NCI-H1105 (cell line): ENCODE results near the gene ZMYND19.
"Not testable (repeated sequence)": the region's sequence is repeated elsewhere in the genome, so short reads cannot be mapped to it uniquely, and the experiment has no call there.

ENCODE experiments used
- DNase-seq: peaks from one replicate; lab custom pipeline; 2025; lab: John Stamatoyannopoulos, UW

ZMYND19 gene

GRCh38 chr9:137614631-137615386 lies 24.5 kb upstream of the ZMYND19 start:
- no peak for DNase-seq

- DNase-seq = no peak
Observed at GRCh38 chr9:137613738-137614523, 23.6 kb upstream of the ZMYND19 start.

GRCh38 chr9:137613259-137613658 lies 22.9 kb upstream of the ZMYND19 start:
- DNase-seq = no peak

- DNase-seq = no peak
Observed at GRCh38 chr9:137612741-137613142, 22.4 kb upstream of the ZMYND19 start.

GRCh38 chr9:137611623-137612609 lies 21.6 kb upstream of the ZMYND19 start:
- no peak for DNase-seq

- no peak for DNase-seq
Observed at GRCh38 chr9:137610944-137611343, 20.6 kb upstream of the ZMYND19 start.

GRCh38 chr9:137607141-137607857 lies 17.0 kb upstream of the ZMYND19 start:
- no peak for DNase-seq

GRCh38 chr9:137606734-137607138 lies 16.4 kb upstream of the ZMYND19 start:
- DNase-seq = no peak

- peak; percentile 22 for DNase-seq
Observed at GRCh38 chr9:137606005-137606621, 15.8 kb upstream of the ZMYND19 start.

- peak; percentile 78 for DNase-seq
Observed at GRCh38 chr9:137605121-137606004, 15.1 kb upstream of the ZMYND19 start, which contains the start of gene ARRDC1. Gene ARRDC1, plus strand, starts transcription at chr9:137605686. Its CDS starts 32 bp downstream, at chr9:137605718.

- no peak for DNase-seq
Observed at GRCh38 chr9:137604345-137605086, 14.2 kb upstream of the ZMYND19 start.

- DNase-seq = no peak
Observed at GRCh38 chr9:137603879-137604278, 13.6 kb upstream of the ZMYND19 start.

- DNase-seq = no peak
Observed at GRCh38 chr9:137602661-137603060, 12.3 kb upstream of the ZMYND19 start.

GRCh38 chr9:137598943-137599342 lies 8.6 kb upstream of the ZMYND19 start:
- DNase-seq = no peak

GRCh38 chr9:137596577-137596976 lies 6.3 kb upstream of the ZMYND19 start:
- not testable (repeated sequence) for DNase-seq

- no peak for DNase-seq
Observed at GRCh38 chr9:137593176-137593575, 2.9 kb upstream of the ZMYND19 start.

- DNase-seq = no peak
Observed at GRCh38 chr9:137592767-137593166, 2.5 kb upstream of the ZMYND19 start.

- no peak for DNase-seq
Observed at GRCh38 chr9:137590123-137590468, 216 bp downstream of the ZMYND19 start.

- DNase-seq = no peak
Observed at GRCh38 chr9:137589441-137590122, 730 bp downstream of the ZMYND19 start.
